ENCODE measurements around the gene RXRA. TPM values are rescaled to one million over a fixed set of nuclear protein-coding genes. Genes with fewer than 3 reads are reported as not detected.
"Not testable (repeated sequence)": the region's sequence is repeated elsewhere in the genome, so short reads cannot be mapped to it uniquely, and the experiment has no call there.

RXRA gene
- total RNA-seq, 6 donors from 2014 or later, result 43.8 to 92.7 (median 74.1) TPM

DNA sequence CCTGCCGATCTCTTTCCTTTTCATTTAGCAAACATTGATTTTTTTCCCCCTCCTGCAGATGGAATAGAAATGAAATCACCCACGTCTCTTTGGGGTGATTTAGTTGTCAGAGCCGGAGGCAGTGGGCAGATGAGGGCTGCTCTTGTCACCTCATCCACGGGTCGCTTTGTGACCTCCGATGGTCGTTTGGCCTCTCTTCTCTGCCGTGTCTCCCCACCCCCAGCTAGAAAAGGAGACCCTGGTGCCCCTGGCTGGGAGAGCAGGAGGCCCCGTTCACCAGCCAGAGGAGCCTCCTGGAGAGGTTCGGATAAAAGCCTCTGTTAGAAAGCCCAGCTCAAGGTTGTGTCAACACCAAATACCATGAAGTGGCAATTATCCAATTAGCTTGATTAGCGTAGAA is 21.6 kb upstream of the RXRA start:
- H3K27ac ChIP-seq, result no peak overlapping the region
- H3K27me3 ChIP-seq, result no peaks in the 10 kb centered on the region
- H3K4me3 ChIP-seq, result no peak overlapping the region
- TF ChIP-seq, protein P1, sequence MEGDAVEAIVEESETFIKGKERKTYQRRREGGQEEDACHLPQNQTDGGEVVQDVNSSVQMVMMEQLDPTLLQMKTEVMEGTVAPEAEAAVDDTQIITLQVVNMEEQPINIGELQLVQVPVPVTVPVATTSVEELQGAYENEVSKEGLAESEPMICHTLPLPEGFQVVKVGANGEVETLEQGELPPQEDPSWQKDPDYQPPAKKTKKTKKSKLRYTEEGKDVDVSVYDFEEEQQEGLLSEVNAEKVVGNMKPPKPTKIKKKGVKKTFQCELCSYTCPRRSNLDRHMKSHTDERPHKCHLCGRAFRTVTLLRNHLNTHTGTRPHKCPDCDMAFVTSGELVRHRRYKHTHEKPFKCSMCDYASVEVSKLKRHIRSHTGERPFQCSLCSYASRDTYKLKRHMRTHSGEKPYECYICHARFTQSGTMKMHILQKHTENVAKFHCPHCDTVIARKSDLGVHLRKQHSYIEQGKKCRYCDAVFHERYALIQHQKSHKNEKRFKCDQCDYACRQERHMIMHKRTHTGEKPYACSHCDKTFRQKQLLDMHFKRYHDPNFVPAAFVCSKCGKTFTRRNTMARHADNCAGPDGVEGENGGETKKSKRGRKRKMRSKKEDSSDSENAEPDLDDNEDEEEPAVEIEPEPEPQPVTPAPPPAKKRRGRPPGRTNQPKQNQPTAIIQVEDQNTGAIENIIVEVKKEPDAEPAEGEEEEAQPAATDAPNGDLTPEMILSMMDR (IDR thresholded peaks at IDR 0.05), result no peak
- no peak for TF ChIP-seq POLR2AphosphoS5 (IDR thresholded peaks at IDR 0.05)
- no peak for TF ChIP-seq POLR2A (IDR thresholded peaks at IDR 0.05)
- TF ChIP-seq EP300 (IDR thresholded peaks at IDR 0.05), result no peak
- H3K4me1 ChIP-seq, result peaks cover 0 to under 1% (median 0%) of the 10 kb centered on the region in 4 donors
- no peaks in the 10 kb centered on the region for H3K9me3 ChIP-seq
- 68 to 69% methylated on average over 10 to 11 of the region's 11 CpGs for WGBS, 2 donors
- H3K36me3 ChIP-seq, result no peaks in the 10 kb centered on the region
- DNase-seq (no peak), ATAC-seq (ENCODE audit: low FRiP score in 2 of 2) (no peak)

DNA sequence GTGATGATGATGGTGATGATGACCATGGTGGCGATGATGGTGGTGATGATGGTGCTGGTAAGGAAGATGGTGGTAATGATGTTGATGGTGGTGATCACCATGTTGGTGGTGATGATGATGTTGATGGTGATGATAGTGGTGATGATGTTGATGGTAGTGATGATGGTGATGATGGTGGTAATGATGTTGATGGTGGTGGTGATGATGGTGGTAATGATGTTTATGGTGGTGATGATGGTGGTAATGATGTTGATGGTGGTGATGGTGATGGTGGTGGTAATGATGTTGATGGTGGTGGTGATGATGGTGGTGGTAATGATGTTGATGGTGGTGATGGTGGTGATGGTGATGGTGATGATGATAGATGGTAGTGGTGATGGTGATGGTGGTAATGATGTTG is 20.7 kb upstream of the RXRA start:
- DNase-seq, result no peak
- Histone ChIP-seq H3K27me3 (no peaks in the 10 kb centered on the region), H3K9me3 (no peaks in the 10 kb centered on the region), H3K4me1 (no peaks in the 10 kb centered on the region), H3K4me3 (no peak overlapping the region), H3K27ac (no peak overlapping the region), H3K36me3 (no peaks in the 10 kb centered on the region)
- ATAC-seq (ENCODE audit: low FRiP score in 2 of 2), result no peak
- 100% methylated on average over 1 of the region's 1 CpG for WGBS, 2 donors
- no peak for TF ChIP-seq POLR2A (IDR thresholded peaks at IDR 0.05)
- no peak for TF ChIP-seq POLR2AphosphoS5 (IDR thresholded peaks at IDR 0.05)
- no peak for TF ChIP-seq EP300 (IDR thresholded peaks at IDR 0.05)
- TF ChIP-seq, protein P1 (IDR thresholded peaks at IDR 0.05), result no peak

DNA sequence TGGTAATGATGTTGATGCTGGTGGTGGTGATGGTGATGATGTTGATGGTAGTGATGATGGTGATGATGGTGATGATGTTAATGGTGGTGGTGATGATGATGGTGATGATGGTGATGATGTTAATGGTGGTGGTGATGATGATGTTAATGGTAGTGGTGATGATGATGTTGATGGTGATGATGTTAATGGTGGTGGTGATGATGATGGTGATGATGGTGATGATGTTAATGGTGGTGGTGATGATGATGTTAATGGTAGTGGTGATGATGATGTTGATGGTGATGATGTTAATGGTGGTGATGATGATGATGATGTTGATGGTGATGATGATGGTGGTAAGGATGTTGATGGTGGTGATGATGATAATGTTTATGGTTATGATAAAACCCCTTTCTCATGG is 20.2 kb upstream of the RXRA start:
- H3K27ac ChIP-seq; H3K4me3 ChIP-seq; H3K4me1 ChIP-seq; H3K27me3 ChIP-seq; H3K36me3 ChIP-seq; H3K9me3 ChIP-seq; ATAC-seq (ENCODE audit: low FRiP score in 2 of 2); DNase-seq: not testable (repeated sequence)

DNA sequence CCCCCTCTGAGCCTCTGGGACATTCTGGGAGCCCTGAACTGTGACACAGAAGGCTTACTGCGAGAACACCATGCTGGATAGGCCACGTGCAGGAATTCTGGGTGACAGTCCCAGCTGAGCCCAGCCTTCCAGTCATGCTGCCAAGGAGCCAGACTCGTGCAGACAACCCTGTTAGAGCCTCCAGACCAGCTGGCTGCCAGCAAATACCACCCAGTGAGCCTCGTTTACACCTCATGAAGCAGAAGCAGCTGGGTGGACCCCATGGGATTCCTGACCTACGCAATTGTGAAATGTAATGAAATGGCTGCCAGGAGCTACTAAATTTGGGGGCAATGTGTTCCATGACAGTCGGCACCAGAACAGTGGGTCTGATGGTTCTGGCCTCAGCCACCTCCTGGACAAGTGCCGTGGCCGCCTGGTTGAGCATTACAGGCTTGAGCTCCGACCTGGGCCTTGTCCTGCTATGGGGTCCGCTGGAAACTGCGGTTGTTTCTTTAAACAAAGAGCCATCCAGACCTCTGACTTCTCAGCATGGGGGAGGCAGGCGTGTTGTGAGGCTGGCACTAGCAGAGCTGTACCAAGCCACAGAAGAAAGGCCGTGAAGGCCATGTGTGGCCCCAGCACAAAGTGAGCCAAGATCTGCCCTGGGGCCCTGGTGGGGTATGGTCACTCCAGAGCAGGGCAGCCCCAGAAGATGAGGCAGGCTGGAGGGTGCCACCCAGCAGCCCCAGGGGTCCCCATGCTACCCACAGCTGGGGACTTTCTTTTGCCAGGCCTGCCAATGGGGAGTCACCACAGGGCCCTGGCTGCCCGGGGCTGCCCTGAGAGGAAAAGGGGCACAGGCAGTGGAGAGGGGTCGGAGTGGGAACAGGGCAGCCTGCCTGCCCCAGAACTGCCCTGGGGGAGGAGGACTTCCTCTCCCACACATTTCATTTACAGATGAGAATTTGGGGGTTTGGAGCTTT is 19.3 kb upstream of the RXRA start:
- Histone ChIP-seq H3K27me3 (no peaks in the 10 kb centered on the region), H3K27ac (no peak overlapping the region), H3K4me3 (no peak overlapping the region), H3K4me1 (no peaks in the 10 kb centered on the region), H3K36me3 (no peaks in the 10 kb centered on the region), H3K9me3 (no peaks in the 10 kb centered on the region)
- ATAC-seq (ENCODE audit: low FRiP score in 2 of 2) (no peak), DNase-seq (peak in 1 of 2 donors; percentile 32)
- TF ChIP-seq, protein P1 (IDR thresholded peaks at IDR 0.05), result no peak
- no peak for TF ChIP-seq EP300 (IDR thresholded peaks at IDR 0.05)
- TF ChIP-seq POLR2A (IDR thresholded peaks at IDR 0.05), result no peak
- no peak for TF ChIP-seq POLR2AphosphoS5 (IDR thresholded peaks at IDR 0.05)
- WGBS, 2 donors, result 89 to 96% methylated on average over 4 to 15 of the region's 15 CpGs

- Histone ChIP-seq H3K36me3 (no peaks in the 10 kb centered on the region), H3K27me3 (no peaks in the 10 kb centered on the region), H3K4me1 (no peaks in the 10 kb centered on the region), H3K4me3 (no peak overlapping the region), H3K27ac (no peak overlapping the region), H3K9me3 (no peaks in the 10 kb centered on the region)
- no peak for ATAC-seq (ENCODE audit: low FRiP score in 2 of 2)
- WGBS, 2 donors, result 88 to 90% methylated on average over 15 to 17 of the region's 17 CpGs
- DNase-seq, result peak in 1 of 2 donors; percentile 20
- no peak for TF ChIP-seq EP300 (IDR thresholded peaks at IDR 0.05)
Measured at GRCh38 chr9:134307674-134308638, 18.3 kb upstream of the RXRA start.

GRCh38 chr9:134308639-134309220 is 17.5 kb upstream of the RXRA start:
- ATAC-seq (ENCODE audit: low FRiP score in 2 of 2); H3K36me3 ChIP-seq; H3K4me1 ChIP-seq; H3K4me3 ChIP-seq; H3K9me3 ChIP-seq; H3K27me3 ChIP-seq; H3K27ac ChIP-seq: not testable (repeated sequence)
- DNase-seq, result peak in 1 of 2 donors; percentile 43
- 87 to 95% methylated on average over 8 to 14 of the region's 14 CpGs for WGBS, 2 donors

Measured in upper lobe of left lung (tissue), 6 donors.